ENCODE data around the gene OSBPL5.

The OSBPL5 gene

DNA sequence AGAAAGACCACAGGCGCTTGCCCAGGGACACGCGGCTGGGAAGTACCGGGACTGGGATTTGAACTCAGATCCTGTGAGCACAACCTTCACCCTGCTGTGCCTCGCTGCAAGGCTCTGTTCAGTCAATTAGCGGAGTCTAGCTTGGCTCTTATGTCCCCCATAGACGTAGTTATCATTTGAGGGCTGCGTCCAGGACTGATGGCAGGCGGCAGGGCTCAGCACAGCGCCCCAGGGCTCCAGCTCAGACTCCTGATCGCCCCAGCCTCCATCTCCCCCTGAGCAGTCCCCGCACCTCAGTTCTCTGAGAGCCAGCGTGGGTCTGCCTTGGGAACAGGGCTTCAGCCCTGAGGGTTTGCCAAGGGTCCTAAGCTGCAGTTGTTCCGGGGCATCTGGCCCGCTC is 33.7 kb upstream of the OSBPL5 start:
- no peak for DNase-seq (ENCODE audit: low read depth in 1 of 2, low spot score in 1 of 2)

DNA sequence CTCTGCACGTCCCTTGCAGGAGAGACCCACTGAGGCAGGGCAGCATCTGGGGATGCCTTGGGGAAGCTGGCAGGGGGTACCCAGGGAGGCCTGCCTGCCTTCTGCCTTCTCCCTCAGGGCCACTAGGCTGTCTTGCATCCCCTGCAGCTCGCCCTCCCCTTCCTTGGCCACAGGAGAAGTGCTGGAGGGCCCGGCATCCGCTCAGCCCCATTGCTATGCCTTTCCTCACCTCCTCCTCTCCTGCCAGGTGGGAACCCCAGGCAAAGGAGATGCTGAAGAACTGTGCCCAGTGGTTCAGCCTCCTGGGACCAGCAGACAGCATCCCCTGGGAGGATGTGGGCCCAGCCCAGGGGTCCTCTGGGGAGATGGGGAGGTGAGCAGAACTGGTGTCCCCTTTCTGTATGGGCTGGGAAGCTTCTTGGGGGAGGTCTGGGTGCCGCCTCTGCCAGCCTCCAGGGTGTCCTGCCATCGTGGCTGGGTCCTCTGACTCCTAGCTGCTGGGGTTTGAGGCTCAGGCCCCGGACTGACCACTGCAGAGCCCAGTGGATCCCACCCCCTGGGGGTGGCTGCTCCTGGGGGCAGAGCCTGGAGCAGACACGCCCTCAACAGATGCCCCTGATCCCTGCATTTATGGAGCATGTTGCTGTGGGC is 32.9 kb upstream of the OSBPL5 start:
- no peak for DNase-seq (ENCODE audit: low read depth in 1 of 2, low spot score in 1 of 2)

DNA sequence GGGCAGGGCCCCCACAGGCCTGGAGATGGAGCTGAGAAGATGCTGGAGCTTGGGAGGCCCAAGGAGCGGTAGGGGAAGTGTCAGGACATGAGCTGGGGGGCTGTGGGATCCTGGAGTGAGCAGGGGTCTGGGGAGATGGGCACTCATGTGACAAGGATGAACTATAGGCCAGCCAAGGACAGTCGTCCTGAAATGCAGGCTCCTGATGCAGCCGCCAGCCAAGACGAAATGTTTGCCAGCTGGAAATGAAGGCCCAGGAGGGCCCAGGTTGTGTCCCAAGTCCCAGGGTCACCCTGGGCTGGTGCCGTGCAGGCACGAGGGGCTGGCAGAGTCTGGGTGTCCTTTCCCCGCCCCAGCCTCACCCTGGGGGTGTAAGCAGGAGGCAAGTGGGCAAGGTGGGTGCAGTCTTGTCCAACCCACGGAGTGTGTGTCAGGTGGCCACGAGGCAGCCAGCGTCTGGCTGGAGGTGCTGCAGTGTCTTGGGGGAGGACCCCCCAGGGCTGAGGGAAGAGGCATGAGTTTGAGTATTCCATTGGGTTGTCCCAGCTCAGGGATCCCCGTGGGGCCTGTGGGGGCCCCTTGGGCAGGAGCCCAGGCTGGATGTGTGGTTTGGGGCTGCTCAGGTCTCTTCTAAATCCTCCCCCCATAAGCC is 32.1 kb upstream of the OSBPL5 start:
- no peak for DNase-seq (ENCODE audit: low read depth in 1 of 2, low spot score in 1 of 2)

DNA sequence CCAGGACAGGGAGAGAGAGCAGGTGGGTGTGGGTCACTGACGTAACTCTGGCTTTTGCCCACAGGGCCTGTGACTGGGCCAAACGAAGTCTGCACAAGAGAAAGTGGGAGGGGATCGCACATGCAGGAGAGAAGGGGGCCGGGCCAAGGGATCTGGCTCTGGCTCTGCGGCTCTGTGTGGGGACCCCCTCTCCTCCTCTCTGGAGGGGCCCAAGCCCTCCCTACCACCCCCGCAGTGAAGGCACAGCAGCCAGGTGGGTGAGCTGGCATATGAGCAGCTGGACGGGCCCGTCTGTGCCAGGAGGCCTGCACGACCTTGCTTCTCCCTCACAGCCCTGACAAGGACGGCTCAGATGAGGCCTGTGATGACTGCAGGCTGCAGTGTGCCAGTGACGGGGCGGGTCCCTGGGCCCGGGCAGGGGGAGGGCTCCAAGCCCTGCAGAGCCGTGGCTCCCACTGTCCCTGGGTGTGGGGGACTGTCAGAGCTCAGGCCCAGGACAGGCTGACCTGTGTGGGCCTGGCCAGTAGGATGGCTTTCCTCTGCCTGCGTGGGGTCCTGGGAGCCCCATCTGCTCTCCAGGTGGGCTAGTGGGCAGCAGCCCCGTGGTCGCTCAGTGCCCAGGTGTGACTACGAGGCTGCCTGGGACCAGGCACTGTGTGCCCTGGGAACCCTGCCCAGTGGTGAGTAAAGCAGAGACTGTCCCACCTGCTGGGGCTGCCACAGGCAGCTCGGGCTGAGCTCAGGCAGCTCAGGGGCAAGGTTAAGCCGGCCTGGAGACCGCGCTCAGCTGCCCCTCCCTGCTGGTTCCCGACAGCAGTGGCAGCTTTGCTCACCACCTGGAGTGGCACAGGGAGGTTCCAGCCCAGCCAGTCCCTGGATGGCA is 31.3 kb upstream of the OSBPL5 start:
- DNase-seq (ENCODE audit: low read depth in 1 of 2, low spot score in 1 of 2), result no peak

DNA sequence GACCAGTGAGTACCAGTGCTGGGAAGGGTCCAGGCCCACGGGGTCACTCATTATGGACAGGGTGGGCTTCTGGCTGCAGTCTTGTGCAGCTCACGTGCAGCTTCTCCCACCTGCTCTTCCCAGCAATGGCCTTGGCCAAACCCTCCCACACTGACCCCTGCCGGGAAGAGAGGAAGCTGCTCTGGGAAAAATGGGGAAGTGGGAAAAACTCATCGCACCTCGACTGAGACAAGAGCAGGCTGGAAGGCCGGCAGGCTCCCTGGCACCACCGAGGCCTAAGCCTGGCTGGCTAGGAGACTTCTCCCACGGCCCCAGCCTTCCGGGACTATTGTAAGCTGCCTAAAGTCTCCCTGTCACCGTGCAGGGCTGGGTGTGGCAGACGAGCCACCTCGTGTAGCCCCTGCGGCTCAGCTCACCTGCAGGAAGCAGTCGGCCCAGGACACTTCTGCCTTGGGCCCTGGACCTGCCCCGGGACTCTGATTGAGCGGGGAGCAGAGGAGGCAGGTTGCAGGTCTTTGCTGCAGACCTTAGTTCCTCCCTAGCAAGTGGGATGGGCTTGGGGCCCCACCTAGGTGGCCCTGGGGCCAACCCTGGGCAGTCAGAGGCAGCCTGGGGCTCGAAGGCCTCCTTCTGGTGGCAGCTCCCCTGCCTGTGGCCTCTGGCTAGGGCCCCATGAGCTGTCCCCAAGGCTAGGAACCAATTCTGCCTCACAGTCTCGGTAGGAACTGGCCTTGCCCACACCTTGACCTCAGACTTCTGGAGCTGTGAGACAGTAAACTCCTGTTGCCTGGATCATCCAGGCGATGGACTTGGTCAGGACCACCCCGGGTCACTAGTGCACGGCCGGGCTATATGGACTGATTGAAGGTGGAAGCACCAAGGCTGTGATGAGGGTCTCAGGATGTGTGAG is 30.4 kb upstream of the OSBPL5 start:
- no peak for DNase-seq (ENCODE audit: low read depth in 1 of 2, low spot score in 1 of 2)

DNA sequence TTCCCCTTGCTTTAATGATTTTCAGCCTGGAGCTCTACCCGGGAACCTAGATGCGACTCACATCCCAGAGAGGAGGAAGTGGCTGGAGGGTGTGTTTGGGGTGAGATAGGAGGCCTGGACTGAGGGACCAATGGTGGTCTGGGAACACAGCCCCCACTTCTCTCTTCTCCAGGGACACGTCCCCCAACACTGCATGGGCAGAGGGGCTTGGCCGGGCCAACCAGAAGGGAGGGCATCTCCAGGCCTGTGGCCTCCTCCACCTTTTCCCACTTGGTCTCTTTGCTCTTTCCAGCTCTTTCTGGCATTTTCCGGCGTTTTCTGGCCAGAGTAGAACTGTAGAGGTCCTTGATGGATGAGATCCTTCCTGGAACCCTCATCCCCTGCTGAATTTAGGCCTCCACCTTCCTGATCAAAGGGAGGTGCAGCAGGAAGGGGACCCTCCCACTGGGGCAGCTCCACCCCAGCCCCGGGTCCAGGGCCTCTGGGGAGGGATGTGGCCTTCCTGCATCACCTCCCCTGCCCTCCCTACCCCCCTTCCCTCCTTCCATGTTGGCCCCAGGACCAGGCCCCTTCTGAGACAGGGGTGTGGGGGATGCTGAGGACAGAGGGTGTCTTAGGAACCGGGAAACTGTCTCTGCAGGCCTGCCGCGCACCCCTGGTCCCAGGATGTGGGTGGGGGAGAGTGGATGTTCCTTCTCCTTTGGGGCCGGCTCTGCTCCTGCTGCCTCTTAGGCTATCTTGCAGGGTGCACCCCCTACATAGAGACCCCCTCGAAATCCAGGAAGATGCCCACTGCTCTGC is 29.1 kb upstream of the OSBPL5 start:
- DNase-seq (ENCODE audit: low read depth in 1 of 2, low spot score in 1 of 2), result no peak

DNA sequence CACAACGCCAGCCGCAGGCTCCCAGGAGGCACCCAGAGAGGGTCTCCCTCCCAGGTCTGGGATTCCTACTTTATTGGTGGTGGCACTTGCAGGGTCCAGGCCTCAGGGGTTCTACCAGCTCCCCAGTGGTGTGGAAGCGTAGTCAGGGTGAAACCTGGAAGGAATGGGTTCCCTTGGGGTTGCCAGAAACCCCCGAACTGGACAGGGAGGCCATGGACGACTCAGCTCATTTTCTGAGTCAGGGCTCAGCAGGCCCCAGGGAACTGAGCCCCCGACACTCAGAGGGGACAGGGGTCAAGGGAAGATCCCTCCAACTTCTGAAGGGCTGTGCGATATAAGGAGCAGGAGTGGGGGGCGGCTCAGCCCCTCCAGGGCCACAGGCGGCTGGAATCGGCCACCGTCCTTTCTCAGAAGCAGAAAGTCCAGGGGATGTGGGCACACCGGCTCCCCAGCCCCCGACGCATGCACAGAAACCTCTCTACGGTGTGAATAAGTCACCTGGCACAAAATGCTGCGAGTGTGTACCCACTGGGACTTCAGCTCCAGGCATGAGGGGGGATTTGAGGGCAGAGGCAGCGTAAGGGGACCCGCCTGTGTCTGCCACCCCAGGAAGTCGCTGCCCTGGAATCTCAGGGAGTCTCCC is 28.4 kb upstream of the OSBPL5 start:
- DNase-seq (ENCODE audit: low read depth in 1 of 2, low spot score in 1 of 2), result no peak

DNA sequence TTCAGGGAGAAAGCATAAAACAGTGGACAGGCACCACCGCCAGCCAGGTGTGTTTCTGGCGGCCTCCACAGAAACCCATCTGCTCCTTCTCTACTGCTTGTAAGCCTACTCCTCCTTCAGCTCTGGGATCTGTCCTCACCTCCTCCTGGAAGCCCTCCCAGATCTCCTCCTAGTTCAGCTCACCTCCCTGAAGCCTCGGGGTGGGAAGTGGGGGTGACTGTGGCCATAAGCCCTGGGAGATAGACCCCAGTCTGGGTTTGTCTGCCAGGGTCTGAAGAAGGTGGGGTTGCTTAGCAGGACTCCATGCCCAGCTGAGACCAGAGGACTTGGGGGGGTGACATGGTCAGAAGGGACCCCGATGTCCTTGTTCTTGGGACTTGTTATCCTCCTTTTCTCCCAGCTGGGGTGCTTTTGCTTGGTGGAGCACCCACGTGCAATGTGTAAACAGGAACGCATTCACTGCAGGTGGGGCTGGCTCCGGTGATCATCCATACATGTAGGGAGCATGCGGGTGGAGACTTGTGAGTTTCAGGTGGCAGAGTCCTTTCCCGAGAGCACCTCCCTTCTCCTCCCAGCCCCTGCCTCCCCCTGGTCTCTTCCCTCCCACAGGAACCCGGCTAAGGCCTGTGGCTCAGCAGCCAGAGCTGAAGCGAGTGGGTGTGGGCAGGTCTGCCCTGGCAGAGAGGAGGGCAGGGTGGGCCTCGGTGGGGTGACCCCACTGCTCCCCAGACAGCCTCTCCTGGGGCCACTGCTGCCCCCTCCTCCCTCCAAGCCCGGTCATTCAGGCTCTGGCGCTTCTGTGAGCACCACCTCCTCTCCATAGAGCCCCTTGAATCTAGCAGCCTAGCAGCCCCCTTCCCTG is 27.6 kb upstream of the OSBPL5 start:
- no peak for DNase-seq (ENCODE audit: low read depth in 1 of 2, low spot score in 1 of 2)

DNA sequence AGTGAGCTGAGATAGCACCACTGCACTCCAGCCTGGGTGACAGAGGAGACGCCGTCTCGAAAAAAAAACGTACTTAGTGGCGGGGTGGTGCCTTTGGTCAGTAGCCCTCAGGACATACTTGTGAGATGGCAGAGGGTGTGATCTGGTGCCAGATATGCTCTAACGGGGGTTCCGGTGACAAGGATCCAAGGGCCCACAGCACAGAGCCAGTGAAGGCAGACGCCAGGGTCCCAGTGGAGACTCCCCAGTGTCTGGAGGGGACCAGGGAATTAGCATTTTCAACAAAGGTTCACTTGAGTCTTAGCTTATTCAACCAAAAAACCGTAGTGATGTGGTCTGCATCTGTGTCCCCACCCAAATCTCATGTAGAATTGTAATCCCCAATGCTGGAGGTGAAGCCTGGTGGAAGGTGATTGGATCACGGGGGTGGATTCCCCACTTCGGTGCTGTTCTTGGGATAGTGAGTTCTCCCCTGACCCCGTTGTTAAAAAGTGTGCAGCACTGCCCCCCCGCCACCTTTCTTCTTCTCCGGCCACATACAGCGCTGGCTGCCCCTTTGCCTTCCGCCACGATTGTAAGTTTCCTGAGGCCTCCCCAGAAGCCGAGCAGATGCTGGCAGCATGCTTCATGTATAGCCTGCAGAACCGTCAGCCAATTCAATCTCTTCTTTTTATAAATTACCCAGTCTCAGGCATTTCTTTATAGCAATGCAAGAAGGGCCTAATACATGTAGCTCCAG is 26.6 kb upstream of the OSBPL5 start:
- DNase-seq (ENCODE audit: low read depth in 1 of 2, low spot score in 1 of 2), result no peak

DNA sequence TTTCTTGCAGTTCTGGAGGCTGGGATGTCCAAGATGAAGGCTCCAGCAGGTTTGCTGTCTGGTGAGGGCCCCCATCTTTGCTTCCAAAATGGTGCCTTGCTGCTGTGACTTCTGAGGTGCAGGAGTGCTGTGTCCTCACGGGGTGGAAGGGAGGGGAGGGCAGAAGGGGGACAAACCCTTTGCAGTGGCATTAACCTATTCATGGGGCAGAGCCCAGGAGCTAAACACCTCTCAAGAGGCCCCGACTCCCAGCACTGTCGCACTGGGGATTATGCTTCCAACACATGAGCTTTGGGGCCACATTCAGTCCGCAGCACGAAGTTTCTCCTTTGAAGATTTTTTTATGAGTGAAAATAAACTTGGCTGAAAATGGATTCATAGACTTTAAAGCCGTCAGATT is 25.5 kb upstream of the OSBPL5 start:
- no peak for DNase-seq (ENCODE audit: low read depth in 1 of 2, low spot score in 1 of 2)

DNA sequence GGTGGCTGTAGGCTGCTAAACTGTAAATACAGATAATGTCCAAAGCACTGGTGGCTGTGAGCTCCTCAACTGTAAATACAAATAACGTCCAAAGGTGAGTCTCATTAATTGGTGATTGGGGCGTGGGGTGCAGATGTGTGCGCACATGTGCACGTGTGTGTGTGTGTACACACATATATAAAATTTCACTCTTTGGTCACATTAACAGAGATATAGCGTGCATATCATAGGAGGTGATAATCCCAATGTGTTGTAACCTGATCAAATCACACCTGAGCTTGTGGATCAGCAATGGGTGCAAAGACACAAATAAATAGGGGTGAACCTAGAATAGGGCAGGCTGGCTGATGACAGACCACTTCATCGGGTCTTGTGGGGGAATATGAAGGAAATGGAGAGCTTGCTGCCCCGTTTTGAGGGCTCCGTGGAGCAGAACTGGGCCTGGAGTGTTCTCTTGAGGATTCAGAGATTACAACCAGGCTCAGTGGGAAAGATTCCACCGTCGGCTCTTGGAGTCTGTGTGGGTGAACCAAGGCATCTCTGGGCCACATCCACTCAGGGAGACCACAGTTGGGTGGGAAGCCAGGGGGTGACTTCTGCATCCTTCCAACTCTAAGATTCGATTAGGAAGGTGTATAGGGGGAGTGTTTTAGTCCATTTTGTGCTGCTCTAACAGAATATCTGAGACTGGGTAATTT is 24.9 kb upstream of the OSBPL5 start:
- no peak for DNase-seq (ENCODE audit: low read depth in 1 of 2, low spot score in 1 of 2)

DNA sequence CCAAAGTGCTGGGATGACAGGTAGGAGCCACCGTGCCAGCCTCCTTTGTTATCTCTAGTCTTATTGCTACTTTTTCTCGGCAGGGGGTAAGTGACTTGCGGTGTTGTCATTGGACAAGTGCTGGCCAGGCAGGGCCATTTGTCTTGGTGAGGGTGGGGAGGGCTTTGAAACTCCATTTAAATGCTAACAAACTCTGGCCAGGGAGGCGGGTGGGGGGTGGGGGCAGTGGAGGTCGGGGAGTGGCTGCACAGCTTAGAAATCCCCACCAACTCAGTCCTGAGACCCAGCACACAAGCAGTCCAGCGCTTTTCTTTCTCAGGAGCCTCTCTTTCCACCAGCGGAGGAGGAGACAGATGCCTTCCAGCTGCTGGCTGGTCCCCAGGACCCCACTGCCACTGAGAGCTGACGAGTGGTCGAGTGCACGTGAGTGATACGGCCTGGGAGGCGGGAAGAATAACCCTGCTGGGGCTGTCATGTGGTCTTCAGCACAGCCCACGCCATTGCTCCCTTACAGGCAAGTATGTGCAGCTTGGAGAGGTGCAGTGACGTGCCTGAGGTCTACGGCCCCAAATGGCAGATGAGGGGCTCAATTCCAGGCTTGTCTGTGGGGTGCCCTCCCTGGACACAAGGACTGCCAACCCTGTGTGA is 24.2 kb upstream of the OSBPL5 start:
- DNase-seq (ENCODE audit: low read depth in 1 of 2, low spot score in 1 of 2), result no peak

DNA sequence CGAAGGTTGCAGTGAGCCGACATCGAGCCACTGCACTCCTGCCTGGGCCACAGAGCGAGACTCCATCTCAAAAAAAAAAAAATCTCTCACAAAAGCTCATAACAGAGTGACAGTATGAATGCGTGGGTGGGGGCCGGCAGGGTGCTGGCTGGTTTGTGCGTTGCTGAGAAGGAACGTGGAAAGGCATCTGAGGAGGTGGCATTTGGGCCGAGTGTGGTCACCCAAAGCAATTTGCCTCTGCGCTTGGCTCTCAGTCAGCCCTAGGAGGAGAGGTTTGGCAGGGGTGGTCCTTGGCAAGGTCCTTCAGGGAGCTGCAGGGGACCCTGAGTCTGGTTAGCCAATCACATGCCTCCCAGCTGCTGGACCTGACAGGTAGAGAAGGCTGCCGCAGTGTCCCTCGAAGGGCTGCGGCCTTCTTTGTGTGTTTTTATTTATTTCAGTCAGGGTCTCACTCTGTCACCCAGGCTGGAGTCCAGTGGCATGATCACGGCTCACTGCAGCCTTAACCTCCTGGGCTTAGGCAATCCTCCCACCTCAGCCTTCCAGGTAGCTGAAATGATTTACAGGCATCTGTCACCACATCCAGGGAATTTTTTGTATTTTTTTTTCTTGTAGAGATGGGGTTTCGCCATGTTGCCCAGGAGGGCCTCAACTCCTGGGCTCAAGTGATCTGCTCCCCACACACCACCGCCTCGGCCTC is 23.5 kb upstream of the OSBPL5 start:
- DNase-seq (ENCODE audit: low read depth in 1 of 2, low spot score in 1 of 2), result no peak

DNA sequence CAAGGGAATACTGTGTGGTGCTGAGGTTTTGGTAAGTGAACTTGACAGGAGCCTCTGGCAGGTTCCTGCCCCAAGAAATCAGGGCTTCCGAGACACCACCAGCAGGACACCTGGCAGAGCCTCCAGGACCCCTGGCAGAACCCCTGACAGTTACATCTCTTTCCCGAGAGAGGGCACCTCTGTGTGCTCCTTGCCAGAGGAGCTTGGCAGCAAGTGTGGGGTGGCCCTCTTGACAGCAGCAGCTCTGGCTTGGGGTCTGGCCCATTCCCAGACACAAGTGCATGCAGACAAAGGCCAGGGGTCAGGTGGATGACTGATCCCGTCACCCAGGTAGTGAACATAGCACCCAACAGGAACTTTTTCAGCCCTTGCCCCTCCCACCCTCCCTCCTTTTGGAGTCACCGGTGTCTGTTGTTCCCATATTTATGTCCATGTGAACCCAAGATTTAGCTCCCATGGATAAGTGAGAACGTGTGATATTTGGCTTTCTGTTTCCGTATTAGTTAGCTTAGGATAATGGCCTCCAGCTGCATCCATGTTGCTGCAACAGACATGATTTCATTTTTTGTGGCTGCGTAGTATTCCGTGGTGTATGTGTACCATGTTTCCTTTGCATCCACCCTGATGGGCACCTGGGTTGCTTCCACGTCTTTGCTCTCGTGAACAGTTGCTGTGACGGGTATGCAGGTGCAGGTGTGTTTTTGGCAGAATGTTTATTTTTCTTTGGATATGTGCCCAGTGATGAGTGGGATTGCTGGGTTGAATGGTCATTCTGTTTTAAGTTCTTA is 21.2 kb upstream of the OSBPL5 start:
- DNase-seq (ENCODE audit: low read depth in 1 of 2, low spot score in 1 of 2), result no peak

DNA sequence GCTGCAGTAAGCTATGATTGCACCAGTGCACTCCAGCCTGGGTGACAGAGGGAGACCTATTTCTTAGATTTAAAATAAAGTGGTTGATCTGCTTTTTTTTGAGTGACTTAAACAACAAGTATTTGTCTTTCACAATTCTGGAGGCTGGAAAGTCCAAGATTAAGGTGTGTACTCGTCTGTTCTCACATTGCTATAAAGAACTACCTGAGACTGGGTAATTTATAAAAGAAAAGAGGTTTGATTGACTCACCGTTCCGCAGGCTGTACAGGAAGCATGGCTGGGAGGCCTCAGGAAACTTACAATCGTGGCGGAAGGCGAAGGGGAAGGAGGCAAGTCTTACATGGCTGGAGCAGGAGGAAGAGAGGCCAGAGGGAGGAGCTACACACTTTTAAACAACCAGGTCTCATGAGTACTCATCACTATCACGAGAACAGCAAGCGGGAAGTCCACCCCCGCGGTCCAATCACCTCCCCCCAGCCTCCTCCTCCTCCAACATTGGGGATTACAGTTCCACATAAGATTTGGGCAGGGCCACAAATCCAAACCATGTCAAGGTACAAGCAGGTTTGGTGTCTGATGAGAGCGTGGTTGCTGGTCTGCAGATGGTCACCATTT is 19.7 kb upstream of the OSBPL5 start:
- DNase-seq (ENCODE audit: low read depth in 1 of 2, low spot score in 1 of 2), result no peak

Data from activated CD4-positive, alpha-beta T cell treated with anti-CD3 and anti-CD28 coated beads, Interleukin-2, amount 50 U/mL, for 24 hours (primary cell).